Measurements from ENCODE around the gene CCDC28B. TPM values are rescaled to one million over a fixed set of nuclear protein-coding genes. Genes with fewer than 3 reads are reported as not detected.

Gene CCDC28B
- total RNA-seq, 1 experiment from 2014 or later: 15.6 TPM

GRCh38 chr1:32216566-32216965 lies 16.2 kb downstream of the CCDC28B start:
- no peaks in the 10 kb centered on the region for H3K27me3 ChIP-seq (replicated peaks; ENCODE audit: insufficient read depth, low read depth, low read length, poor library complexity)
- H3K27ac ChIP-seq (ENCODE audit: low read depth, low read length, poor library complexity, severe bottlenecking): no peak overlapping the region
- H3K4me3 ChIP-seq (ENCODE audit: low read depth, low read length, poor library complexity, severe bottlenecking): no peak overlapping the region
- peaks cover 8% of the 10 kb centered on the region for H3K36me3 ChIP-seq (ENCODE audit: insufficient read depth, low read length, poor library complexity, severe bottlenecking)
- no peak for DNase-seq (ENCODE audit: low spot score)
- H3K9me3 ChIP-seq (ENCODE audit: low read depth, low read length, poor library complexity, severe bottlenecking): no peaks in the 10 kb centered on the region
- intact Hi-C loops (cut with micrococcal nuclease; ENCODE audit: unreplicated experiment): loop anchor here (5.0 kb wide), 1 partner anchor 196 kb away; no protein-coding TSS in a partner anchor
- TF ChIP-seq, protein P1, sequence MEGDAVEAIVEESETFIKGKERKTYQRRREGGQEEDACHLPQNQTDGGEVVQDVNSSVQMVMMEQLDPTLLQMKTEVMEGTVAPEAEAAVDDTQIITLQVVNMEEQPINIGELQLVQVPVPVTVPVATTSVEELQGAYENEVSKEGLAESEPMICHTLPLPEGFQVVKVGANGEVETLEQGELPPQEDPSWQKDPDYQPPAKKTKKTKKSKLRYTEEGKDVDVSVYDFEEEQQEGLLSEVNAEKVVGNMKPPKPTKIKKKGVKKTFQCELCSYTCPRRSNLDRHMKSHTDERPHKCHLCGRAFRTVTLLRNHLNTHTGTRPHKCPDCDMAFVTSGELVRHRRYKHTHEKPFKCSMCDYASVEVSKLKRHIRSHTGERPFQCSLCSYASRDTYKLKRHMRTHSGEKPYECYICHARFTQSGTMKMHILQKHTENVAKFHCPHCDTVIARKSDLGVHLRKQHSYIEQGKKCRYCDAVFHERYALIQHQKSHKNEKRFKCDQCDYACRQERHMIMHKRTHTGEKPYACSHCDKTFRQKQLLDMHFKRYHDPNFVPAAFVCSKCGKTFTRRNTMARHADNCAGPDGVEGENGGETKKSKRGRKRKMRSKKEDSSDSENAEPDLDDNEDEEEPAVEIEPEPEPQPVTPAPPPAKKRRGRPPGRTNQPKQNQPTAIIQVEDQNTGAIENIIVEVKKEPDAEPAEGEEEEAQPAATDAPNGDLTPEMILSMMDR (conservative IDR thresholded peaks at IDR 0.05; ENCODE audit: low read depth, low read length): no peak
- no peak for TF ChIP-seq EZH2 (IDR thresholded peaks at IDR 0.05; ENCODE audit: borderline replicate concordance, low read depth, low read length, poor library complexity, severe bottlenecking)
- BruUV-seq (replicated peaks): no TSS peak
- ChIA-PET POLR2A (ENCODE audit: low non-redundant PET) (no interaction called here), CTCF (no interaction called here)
- H3K4me1 ChIP-seq (ENCODE audit: insufficient read depth, low read length, poor library complexity, severe bottlenecking): peaks cover 11% of the 10 kb centered on the region

DNA sequence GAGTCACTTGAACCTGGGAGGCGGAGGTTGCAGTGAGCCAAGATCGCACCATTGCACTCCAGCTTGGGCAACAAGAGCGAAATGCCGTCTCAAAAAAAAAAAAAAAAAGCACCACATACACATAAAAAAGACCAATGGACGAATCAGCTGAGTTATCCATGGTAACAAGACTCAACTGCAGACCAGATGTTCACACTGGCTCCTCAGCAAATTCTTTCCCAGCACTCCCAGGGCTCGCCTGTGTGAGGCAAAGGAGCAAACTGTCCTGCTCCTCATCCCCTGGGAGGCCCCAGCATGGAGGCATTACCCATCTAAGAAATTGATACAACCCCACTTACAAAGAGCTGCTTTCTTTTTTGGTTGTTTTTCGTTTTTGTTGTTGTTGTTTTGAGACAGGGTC lies 18.6 kb downstream of the CCDC28B start:
- Histone ChIP-seq H3K36me3 (ENCODE audit: insufficient read depth, low read length, poor library complexity, severe bottlenecking) (peaks cover 14% of the 10 kb centered on the region), H3K27me3 (replicated peaks; ENCODE audit: insufficient read depth, low read depth, low read length, poor library complexity) (no peaks in the 10 kb centered on the region), H3K9me3 (ENCODE audit: low read depth, low read length, poor library complexity, severe bottlenecking) (no peaks in the 10 kb centered on the region), H3K4me1 (ENCODE audit: insufficient read depth, low read length, poor library complexity, severe bottlenecking) (peaks cover 17% of the 10 kb centered on the region), H3K4me3 (ENCODE audit: low read depth, low read length, poor library complexity, severe bottlenecking) (no peak overlapping the region), H3K27ac (ENCODE audit: low read depth, low read length, poor library complexity, severe bottlenecking) (no peak overlapping the region)
- no peak for DNase-seq (ENCODE audit: low spot score)
- TF ChIP-seq EZH2 (IDR thresholded peaks at IDR 0.05; ENCODE audit: borderline replicate concordance, low read depth, low read length, poor library complexity, severe bottlenecking): no peak
- TF ChIP-seq, protein P1 (conservative IDR thresholded peaks at IDR 0.05; ENCODE audit: low read depth, low read length): no peak
- intact Hi-C loops (cut with micrococcal nuclease; ENCODE audit: unreplicated experiment): loop anchor here (5.0 kb wide), 1 partner anchor 193 kb away; no protein-coding TSS in a partner anchor
- no TSS peak for BruUV-seq (replicated peaks)
- ChIA-PET POLR2A (ENCODE audit: low non-redundant PET) (no interaction called here), CTCF (no interaction called here)

- Histone ChIP-seq H3K4me1 (ENCODE audit: insufficient read depth, low read length, poor library complexity, severe bottlenecking) (peaks cover 17% of the 10 kb centered on the region), H3K27me3 (replicated peaks; ENCODE audit: insufficient read depth, low read depth, low read length, poor library complexity) (no peaks in the 10 kb centered on the region), H3K9me3 (ENCODE audit: low read depth, low read length, poor library complexity, severe bottlenecking) (no peaks in the 10 kb centered on the region), H3K36me3 (ENCODE audit: insufficient read depth, low read length, poor library complexity, severe bottlenecking) (peaks cover 21% of the 10 kb centered on the region), H3K27ac (ENCODE audit: low read depth, low read length, poor library complexity, severe bottlenecking) (peak overlapping the region; percentile 89), H3K4me3 (ENCODE audit: low read depth, low read length, poor library complexity, severe bottlenecking) (peak overlapping the region; percentile 85)
- POLR2A ChIA-PET (ENCODE audit: low non-redundant PET): no interaction called here
- intact Hi-C loops (cut with micrococcal nuclease; ENCODE audit: unreplicated experiment): loop anchor here (10.0 kb wide), 1 partner anchor 114 kb away; the partner anchor contains the start of gene MARCKSL1
- no peak for TF ChIP-seq EZH2 (IDR thresholded peaks at IDR 0.05; ENCODE audit: borderline replicate concordance, low read depth, low read length, poor library complexity, severe bottlenecking)
- TF ChIP-seq, protein P1 (conservative IDR thresholded peaks at IDR 0.05; ENCODE audit: low read depth, low read length): no peak
- BruUV-seq (replicated peaks): no TSS peak
- CTCF ChIA-PET: interaction anchor here (0.7 kb wide), 1 partner anchor 194 kb away, joined by 4 read pairs; no protein-coding TSS in a partner anchor
- no peak for DNase-seq (ENCODE audit: low spot score)
These were observed 20.6 kb downstream of the CCDC28B start for GRCh38 chr1:32220746-32221580.
